B cell (primary cell): Measurements from ENCODE around the gene ZRANB1. TPM values are rescaled to one million over a fixed set of nuclear protein-coding genes. Genes with fewer than 3 reads are reported as not detected.

Experiments used
- ATAC-seq: fragments of 200-7000 bp; cut with Tn5 transposase; one replicate; pipeline ENCODE4 v1.10.0; 2021; ENCODE audit warnings: low read depth, mild to moderate bottlenecking, moderate number of reproducible peaks, moderate library complexity
- CTCF ChIA-PET: fragments of 350-600 bp; sonication (Branson Sonifier 250); formaldehyde crosslinking; loops from one replicate; lab custom pipeline; 2021; ENCODE audit warnings: antibody characterized with exemption, inconsistent platforms; lab: Charles Lee
- POLR2A ChIA-PET: fragments of 350-600 bp; sonication (Branson Sonifier 250); formaldehyde crosslinking; loops from one replicate; lab custom pipeline; 2021; ENCODE audit warnings: antibody characterized with exemption; lab: Charles Lee
- DNase-seq: peaks from one replicate; pipeline ENCODE4 v3.0.0; 2013
- H2AFZ ChIP-seq: 2 replicates; pipeline ENCODE4 v1.6.1; 2012; ENCODE audit warnings: mild to moderate bottlenecking, low read depth, low read length; ENCODE audit not compliant: insufficient read depth, poor library complexity, severe bottlenecking
- H3K27ac ChIP-seq, 2 donors: 1 replicate in 1 of 2; 2 replicates in 1 of 2; pipeline ENCODE4 v1.5.1; 2012 to 2013; ENCODE audit warnings: low read length in 2 of 2, mild to moderate bottlenecking in 2 of 2, moderate library complexity in 1 of 2
- H3K27me3 ChIP-seq, 4 experiments: fragments of 200-600 bp in 1 of 4; sonication (generic) in 1 of 4; replicated peaks in 1 of 4; 1 replicate in 2 of 4; 2 replicates in 2 of 4; pipeline versions ENCODE4 v1.6.1 to v1.7.0; 2013 to 2016; ENCODE audit warnings: low read length in 3 of 4, mild to moderate bottlenecking in 2 of 4, mixed read lengths in 1 of 4, moderate library complexity in 1 of 4; ENCODE audit not compliant: insufficient read depth in 4 of 4, control insufficient read depth in 3 of 4; ENCODE audit errors: control extremely low read depth in 1 of 4
- H3K36me3 ChIP-seq, 2 experiments: replicated peaks in 1 of 2; 1 replicate in 1 of 2; 2 replicates in 1 of 2; pipeline versions ENCODE4 v1.6.1 to v1.7.1; 2013; ENCODE audit warnings: low read length in 1 of 2; ENCODE audit not compliant: insufficient read depth in 2 of 2, control insufficient read depth in 1 of 2; ENCODE audit errors: control extremely low read depth in 1 of 2, extremely low read depth in 1 of 2
- H3K4me1 ChIP-seq, 2 donors: fragments of 200-600 bp in 1 of 2; sonication (generic) in 1 of 2; 1 replicate in 1 of 2; 2 replicates in 1 of 2; pipeline versions ENCODE4 v1.5.1 to v1.6.1; 2013 to 2017; ENCODE audit warnings: low read length in 2 of 2; ENCODE audit not compliant: control insufficient read depth in 2 of 2, insufficient read depth in 2 of 2
- H3K4me2 ChIP-seq: replicated peaks from 2 replicates; pipeline ENCODE3; 2012; ENCODE audit warnings: mild to moderate bottlenecking, low read depth, low read length; ENCODE audit not compliant: poor library complexity, severe bottlenecking
- H3K4me3 ChIP-seq, 5 experiments: fragments of 200-600 bp in 1 of 5; sonication (generic) in 1 of 5; 1 replicate in 3 of 5; 2 replicates in 2 of 5; pipeline versions ENCODE4 v1.5.1 to v1.7.0; 2011 to 2016; ENCODE audit warnings: low read length in 4 of 5, mild to moderate bottlenecking in 4 of 5, low read depth in 2 of 5, control low read depth in 1 of 5, moderate library complexity in 1 of 5; ENCODE audit not compliant: insufficient read depth in 1 of 5; ENCODE audit errors: control extremely low read depth in 1 of 5, extremely low read depth in 1 of 5
- H3K79me2 ChIP-seq: fragments of 200-600 bp; sonication (generic); one replicate; pipeline ENCODE4 v1.6.0; 2016; ENCODE audit warnings: low read length; ENCODE audit not compliant: control insufficient read depth, insufficient read depth
- H3K9ac ChIP-seq: fragments of 200-600 bp; sonication (generic); 2 replicates; pipeline ENCODE4 v1.6.1; 2017; ENCODE audit warnings: mild to moderate bottlenecking, low read length, moderate library complexity
- H3K9me3 ChIP-seq, 3 donors: one replicate each; pipeline versions ENCODE4 v1.6.1 to v1.7.1; 2013; ENCODE audit warnings: low read length in 2 of 3; ENCODE audit not compliant: control insufficient read depth in 2 of 3, insufficient read depth in 1 of 3; ENCODE audit errors: control extremely low read depth in 1 of 3
- H4K20me1 ChIP-seq: 2 replicates; pipeline ENCODE4 v1.6.0; 2012; ENCODE audit warnings: mild to moderate bottlenecking, low read length; ENCODE audit not compliant: insufficient read depth, control insufficient read depth, poor library complexity, severe bottlenecking
- H3K27ac Mint-ChIP-seq: one replicate; pipeline ENCODE4 v1.8.0; 2021; ENCODE audit warnings: mixed read lengths
- H3K27me3 Mint-ChIP-seq: one replicate; pipeline ENCODE4 v1.8.0; 2021; ENCODE audit warnings: mixed read lengths
- H3K4me1 Mint-ChIP-seq: one replicate; pipeline ENCODE4 v1.8.0; 2021; ENCODE audit warnings: mixed read lengths
- H3K4me3 Mint-ChIP-seq: one replicate; pipeline ENCODE4 v1.8.0; 2021; ENCODE audit warnings: mixed read lengths
- H3K9me3 Mint-ChIP-seq: one replicate; pipeline ENCODE4 v1.8.0; 2022; ENCODE audit warnings: mixed read lengths; ENCODE audit not compliant: insufficient read depth
- EZH2 ChIP-seq: IDR thresholded peaks from 2 replicates; pipeline ENCODE4 v1.6.1; 2012; ENCODE audit warnings: borderline replicate concordance, low read depth, mild to moderate bottlenecking, moderate library complexity, low read length; ENCODE audit not compliant: insufficient read depth, poor library complexity, severe bottlenecking
- WGBS: methylation state at CpG from one replicate; pipeline ENCODE4 v1.1.5; 2013; ENCODE audit warnings: missing lambda C conversion rate; ENCODE audit not compliant: insufficient coverage; 5-methylcytosine and 5-hydroxymethylcytosine counted together
- intact Hi-C: fragments of 100-400 bp; cut with micrococcal nuclease; formaldehyde crosslinking; loops from one replicate; pipeline ENCODE4 v1.10.0; 2022
- polyA plus RNA-seq: library from polyadenylated mRNA; depleted of rRNA; stranded (reverse); fragments of >200 nt; gene quantifications from 2 replicates; pipeline ENCODE4 v1.2.3, GENCODE V29; 2012
- total RNA-seq, 2 donors: library from RNA; stranded (reverse); fragments of 120-200 nt in 1 of 2; gene quantifications; 1 replicate in 1 of 2; 2 replicates in 1 of 2; pipeline versions ENCODE4 v1.2.3 to v1.2.4, GENCODE V29; 2013 to 2022
- TF ChIP-seq, protein P1 (sequence below): fragments of 200-600 bp; IDR thresholded peaks from one replicate; pipeline ENCODE4 v1.8.0; 2022; ENCODE audit warnings: antibody characterized with exemption, mild to moderate bottlenecking

ZRANB1 gene
- total and polyA plus RNA-seq, 2 donors (not counting 1 experiment from before 2014, with no cell fraction given): 6.5 to 28.0 TPM

- ATAC-seq (no peak), DNase-seq (no peak)
- Mint-ChIP-seq H3K9me3 (no peaks in the 10 kb centered on the region), H3K4me3 (no peak overlapping the region), H3K27me3 (no peaks in the 10 kb centered on the region), H3K27ac (no peak overlapping the region), H3K4me1 (no peaks in the 10 kb centered on the region)
- Histone ChIP-seq H3K4me2 (no peak overlapping the region), H3K27me3 (no peaks in the 10 kb centered on the region), H3K79me2 (no peaks in the 10 kb centered on the region), H3K9me3 (no peaks in the 10 kb centered on the region), H3K4me3 (no peak overlapping the region), H3K9ac (no peak overlapping the region), H3K36me3 (no peaks in the 10 kb centered on the region), H4K20me1 (no peaks in the 10 kb centered on the region), H2AFZ (no peak overlapping the region), H3K27ac (no peak overlapping the region), H3K4me1 (no peaks in the 10 kb centered on the region)
- intact Hi-C loops: no loop called here
- TF ChIP-seq, protein P1, sequence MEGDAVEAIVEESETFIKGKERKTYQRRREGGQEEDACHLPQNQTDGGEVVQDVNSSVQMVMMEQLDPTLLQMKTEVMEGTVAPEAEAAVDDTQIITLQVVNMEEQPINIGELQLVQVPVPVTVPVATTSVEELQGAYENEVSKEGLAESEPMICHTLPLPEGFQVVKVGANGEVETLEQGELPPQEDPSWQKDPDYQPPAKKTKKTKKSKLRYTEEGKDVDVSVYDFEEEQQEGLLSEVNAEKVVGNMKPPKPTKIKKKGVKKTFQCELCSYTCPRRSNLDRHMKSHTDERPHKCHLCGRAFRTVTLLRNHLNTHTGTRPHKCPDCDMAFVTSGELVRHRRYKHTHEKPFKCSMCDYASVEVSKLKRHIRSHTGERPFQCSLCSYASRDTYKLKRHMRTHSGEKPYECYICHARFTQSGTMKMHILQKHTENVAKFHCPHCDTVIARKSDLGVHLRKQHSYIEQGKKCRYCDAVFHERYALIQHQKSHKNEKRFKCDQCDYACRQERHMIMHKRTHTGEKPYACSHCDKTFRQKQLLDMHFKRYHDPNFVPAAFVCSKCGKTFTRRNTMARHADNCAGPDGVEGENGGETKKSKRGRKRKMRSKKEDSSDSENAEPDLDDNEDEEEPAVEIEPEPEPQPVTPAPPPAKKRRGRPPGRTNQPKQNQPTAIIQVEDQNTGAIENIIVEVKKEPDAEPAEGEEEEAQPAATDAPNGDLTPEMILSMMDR: no peak
- no peak for TF ChIP-seq EZH2
- WGBS: 67% methylated on average over 28 of the region's 35 CpGs
- POLR2A ChIA-PET: no interaction called here
- CTCF ChIA-PET: no interaction called here
Measured at GRCh38 chr10:125000366-125001312, 58.7 kb downstream of the ZRANB1 start.
